A549 (cell line): ENCODE measurements around the gene SCAP. TPM values are rescaled to one million over a fixed set of nuclear protein-coding genes. Genes with fewer than 3 reads are reported as not detected.

Experiments
- ATAC-seq, 2 experiments: fragments of 200-7000 bp in 1 of 2; fragments of >200 bp in 1 of 2; cut with Nextera tagmentation in 1 of 2; cut with Tn5 transposase in 1 of 2; 3 replicates each; pipeline versions ENCODE4 v1.8.0 to v1.9.1; 2018 to 2020; ENCODE audit warnings: mild to moderate bottlenecking in 1 of 2, moderate library complexity in 1 of 2
- CTCF ChIA-PET: fragments of 300-600 bp; sonication (Branson Sonifier 250); formaldehyde crosslinking; extraction: SDS; loops from one replicate; lab custom pipeline; 2021; ENCODE audit warnings: antibody characterized with exemption, inconsistent platforms; lab: Yijun Ruan, JAX
- POLR2A ChIA-PET: fragments of 350-600 bp; formaldehyde crosslinking; extraction: SDS; loops from one replicate; lab custom pipeline; 2021; ENCODE audit warnings: antibody characterized with exemption, inconsistent platforms; lab: Yijun Ruan, JAX
- DNase-seq, 2 experiments: peaks; one replicate each; pipeline versions ENCODE4 v3.0.0 to v3.0.0-alpha.2; 2011 to 2016; ENCODE audit warnings: low read depth in 1 of 2, low spot score in 1 of 2
- FAIRE-seq: peaks from 2 replicates; lab custom pipeline; 2011; peaks lifted over from hg19 to GRCh38; lab: Jason Lieb, UNC
- H3K27ac ChIP-seq, 2 experiments: fragments of >200 bp; sonication (Bioruptor Twin); formaldehyde crosslinking; 3 replicates each; pipeline ENCODE4 v1.5.1; 2016 to 2017
- H3K4me1 ChIP-seq: fragments of >200 bp; sonication (Bioruptor Twin); formaldehyde crosslinking; 3 replicates; pipeline ENCODE4 v1.6.1; 2016
- H3K4me2 ChIP-seq: fragments of >200 bp; sonication (Bioruptor Twin); formaldehyde crosslinking; 3 replicates; pipeline ENCODE4 v1.6.1; 2016
- H3K4me3 ChIP-seq: fragments of >200 bp; sonication (Bioruptor Twin); formaldehyde crosslinking; 3 replicates; pipeline ENCODE4 v1.5.1; 2016
- H3K9me3 ChIP-seq: fragments of >200 bp; sonication (Bioruptor Twin); formaldehyde crosslinking; 3 replicates; pipeline ENCODE4 v1.6.1; 2016
- CBX2 ChIP-seq: fragments of 200-600 bp; sonication (generic); IDR thresholded peaks from 2 replicates; pipeline ENCODE4 v1.6.1; 2016; ENCODE audit warnings: low read depth, mild to moderate bottlenecking, borderline replicate concordance
- CBX8 ChIP-seq: fragments of 200-600 bp; sonication (generic); IDR thresholded peaks from 2 replicates; pipeline ENCODE4 v1.6.1; 2016
- CHD4 ChIP-seq: fragments of 200-600 bp; sonication (generic); IDR thresholded peaks from 2 replicates; pipeline ENCODE4 v1.6.1; 2016; ENCODE audit warnings: antibody characterized with exemption, mild to moderate bottlenecking, borderline replicate concordance
- ELK1 ChIP-seq: fragments of 150-350 bp; IDR thresholded peaks from 2 replicates; pipeline ENCODE4 v1.6.1; 2014; ENCODE audit warnings: low read depth, mild to moderate bottlenecking, low read length
- ESRRA ChIP-seq: fragments of 150-350 bp; IDR thresholded peaks from 2 replicates; pipeline ENCODE4 v1.6.1; 2014; ENCODE audit warnings: mild to moderate bottlenecking, low read length, borderline replicate concordance
- HEYL ChIP-seq: fragments of 250-450 bp; sonication (Bioruptor Pico); IDR thresholded peaks from 2 replicates; pipeline ENCODE4 v1.8.0; 2021; ENCODE audit warnings: mild to moderate bottlenecking, moderate library complexity
- HOXB5 ChIP-seq: fragments of 250-450 bp; sonication (Bioruptor Pico); IDR thresholded peaks from 2 replicates; pipeline ENCODE4 v1.5.0; 2020; ENCODE audit warnings: mild to moderate bottlenecking, moderate library complexity
- JUN ChIP-seq, 2 experiments: fragments of >200 bp; sonication (Bioruptor Twin); formaldehyde crosslinking; IDR thresholded peaks; 2 replicates in 1 of 2; 3 replicates in 1 of 2; pipeline ENCODE4 v1.6.1; 2016 to 2017
- JUNB ChIP-seq: fragments of >200 bp; sonication (Bioruptor Twin); formaldehyde crosslinking; IDR thresholded peaks from 2 replicates; pipeline ENCODE4 v1.6.1; 2016
- KDM5A ChIP-seq: fragments of 200-600 bp; sonication (generic); IDR thresholded peaks from 2 replicates; pipeline ENCODE4 v1.6.1; 2016; ENCODE audit warnings: antibody characterized with exemption, mild to moderate bottlenecking
- MAX ChIP-seq: IDR thresholded peaks from 2 replicates; pipeline ENCODE4 v1.6.1; 2012
- MYC ChIP-seq: IDR thresholded peaks from 2 replicates; pipeline ENCODE4 v1.6.1; 2012; ENCODE audit warnings: mild to moderate bottlenecking, inconsistent platforms, low read length, improper control_type of control experiment, borderline replicate concordance
- NFE2L2 ChIP-seq: fragments of 150-350 bp; conservative IDR thresholded peaks from 2 replicates; pipeline ENCODE4 v1.6.1; 2014; ENCODE audit warnings: low read length
- PBX3 ChIP-seq: IDR thresholded peaks from 2 replicates; pipeline ENCODE4 v1.6.1; 2012
- POLR2A ChIP-seq: IDR thresholded peaks from 2 replicates; pipeline ENCODE4 v1.6.1; 2012; ENCODE audit warnings: mild to moderate bottlenecking, low read length
- POLR2AphosphoS2 ChIP-seq: conservative IDR thresholded peaks from 2 replicates; pipeline ENCODE4 v1.6.1; 2012; ENCODE audit warnings: low read length, improper control_type of control experiment, inconsistent platforms
- RAD21 ChIP-seq, 2 experiments: fragments of >200 bp in 1 of 2; sonication (Bioruptor Twin) in 1 of 2; formaldehyde crosslinking in 1 of 2; IDR thresholded peaks in 1 of 2; conservative IDR thresholded peaks in 1 of 2; 2 replicates in 1 of 2; 3 replicates in 1 of 2; pipeline ENCODE4 v1.6.1; 2012 to 2018; ENCODE audit warnings: inconsistent platforms in 1 of 2
- REST ChIP-seq: fragments of 200-600 bp; sonication (generic); IDR thresholded peaks from 2 replicates; pipeline ENCODE4 v1.6.1; 2016; ENCODE audit warnings: antibody characterized with exemption, mild to moderate bottlenecking, moderate library complexity
- RNF2 ChIP-seq: fragments of 200-600 bp; sonication (generic); IDR thresholded peaks from 2 replicates; pipeline ENCODE4 v1.6.1; 2016; ENCODE audit warnings: low read depth, mild to moderate bottlenecking, antibody characterized with exemption, moderate library complexity, borderline replicate concordance
- SMC3 ChIP-seq: fragments of >200 bp; sonication (Bioruptor Twin); formaldehyde crosslinking; IDR thresholded peaks from 3 replicates; pipeline ENCODE4 v1.6.1; 2018; ENCODE audit warnings: inconsistent platforms
- TP53 ChIP-seq: fragments of 250-450 bp; sonication (Bioruptor Pico); IDR thresholded peaks from 2 replicates; pipeline ENCODE4 v1.5.0; 2021; ENCODE audit warnings: mild to moderate bottlenecking, moderate library complexity
- ZSCAN20 ChIP-seq: fragments of 250-450 bp; sonication (Bioruptor Pico); IDR thresholded peaks from 2 replicates; pipeline ENCODE4 v1.8.0; 2022; ENCODE audit warnings: mild to moderate bottlenecking, moderate library complexity
- WGBS: methylation state at CpG from one replicate; pipeline ENCODE4 v1.1.6; 2017; ENCODE audit errors: missing lambda C conversion rate; 5-methylcytosine and 5-hydroxymethylcytosine counted together
- polyA plus RNA-seq, 4 experiments: library from polyadenylated mRNA; depleted of rRNA in 3 of 4; stranded (reverse); fragments of >200 nt; fragmentation: RNase III in 1 of 4; extraction: RNeasy Plus Mini Kit Qiagen cat#74134 plus additional on column Dnase treatment in 1 of 4; gene quantifications; 2 replicates in 3 of 4; 3 replicates in 1 of 4; pipeline ENCODE4 v1.2.3, GENCODE V29; 2011 to 2017

SCAP gene
- polyA plus RNA-seq, 2 of the 4 experiments (the other 2 are of a cell fraction): 12.9 to 25.9 TPM

- no peaks in the 10 kb centered on the region for H3K4me1 ChIP-seq
- CTCF ChIA-PET: interaction anchor here (1.4 to 1.8 kb wide), 2 partner anchors 10 to 12 kb away, joined by 5 read pairs; no protein-coding TSS in a partner anchor
- no peak overlapping the region for H3K4me2 ChIP-seq
- no peak for TF ChIP-seq KDM5A
- TF ChIP-seq SMC3: no peak
- no peak for TF ChIP-seq HOXB5 (CRISPR knock-in tag)
- TF ChIP-seq ESRRA: no peak
- WGBS: 86% methylated on average over 2 of the region's 3 CpGs
- POLR2A ChIA-PET: no interaction called here
- no peaks in the 10 kb centered on the region for H3K9me3 ChIP-seq
- no peak for DNase-seq
- no peak for FAIRE-seq
- no peak for ATAC-seq
- H3K4me3 ChIP-seq: no peak overlapping the region
- no peak overlapping the region for H3K27ac ChIP-seq
Observed at GRCh38 chr3:47414161-47414564, 61.6 kb downstream of the SCAP start.

GRCh38 chr3:47413751-47414150 is 62.0 kb downstream of the SCAP start:
- Histone ChIP-seq H3K4me2 (no peak overlapping the region), H3K9me3 (no peaks in the 10 kb centered on the region), H3K4me1 (no peaks in the 10 kb centered on the region), H3K27ac (no peak overlapping the region), H3K4me3 (no peak overlapping the region)
- DNase-seq (no peak), FAIRE-seq (no peak), ATAC-seq (no peak)
- WGBS: 83% methylated on average over 4 of the region's 7 CpGs
- ChIA-PET CTCF (interaction anchor here (1.4 to 1.8 kb wide), 2 partner anchors 10 to 12 kb away, joined by 5 read pairs; no protein-coding TSS in a partner anchor), POLR2A (interaction anchor here (1.2 kb wide), 1 partner anchor 8 kb away, joined by 3 read pairs; no protein-coding TSS in a partner anchor)
- no peak for TF ChIP-seq ELK1
- no peak for TF ChIP-seq JUNB
- no peak for TF ChIP-seq TP53 (CRISPR knock-in tag)
- no peak for TF ChIP-seq PBX3
- TF ChIP-seq CBX8: no peak
- no peak for TF ChIP-seq RAD21 (conservative IDR thresholded peaks at IDR 0.05 in 1 of 2, IDR thresholded peaks at IDR 0.05 in 1 of 2)
- no peak for TF ChIP-seq CBX2
- TF ChIP-seq MYC: no peak
- TF ChIP-seq ZSCAN20 (CRISPR knock-in tag): no peak
- no peak for TF ChIP-seq POLR2A
- TF ChIP-seq REST: no peak
- TF ChIP-seq ESRRA: no peak
- TF ChIP-seq RNF2: no peak
- no peak for TF ChIP-seq CHD4
- no peak for TF ChIP-seq POLR2AphosphoS2
- TF ChIP-seq MAX: no peak
- no peak for TF ChIP-seq JUN (IDR thresholded peaks at IDR 0.05)
- no peak for TF ChIP-seq HEYL (CRISPR knock-in tag)
- TF ChIP-seq NFE2L2: no peak
